AG09309 (cell line): ENCODE measurements around the gene PRDM7.
A peak's percentile ranks its signal among the peaks of the same experiment; 100 is the strongest.

Experiments used
- DNase-seq: peaks from one replicate; pipeline ENCODE4 v3.0.0-alpha.2; 2010; ENCODE audit warnings: low read depth
- H3K4me3 ChIP-seq: 2 replicates; pipeline ENCODE4 v1.5.1; 2011; ENCODE audit warnings: mild to moderate bottlenecking, low read depth, low read length, moderate library complexity; ENCODE audit not compliant: control insufficient read depth
- TF ChIP-seq, protein P1 (sequence below): IDR thresholded peaks from 2 replicates; pipeline ENCODE4 v1.5.1; 2011; ENCODE audit warnings: mild to moderate bottlenecking, low read depth, low read length, inconsistent platforms; ENCODE audit not compliant: insufficient read depth, control insufficient read depth; ENCODE audit errors: missing control alignments

PRDM7 gene

GRCh38 chr16:90050969-90051368 lies 26.2 kb downstream of the PRDM7 start:
- no peak for DNase-seq
- no peak overlapping the region for H3K4me3 ChIP-seq
- TF ChIP-seq, protein P1, sequence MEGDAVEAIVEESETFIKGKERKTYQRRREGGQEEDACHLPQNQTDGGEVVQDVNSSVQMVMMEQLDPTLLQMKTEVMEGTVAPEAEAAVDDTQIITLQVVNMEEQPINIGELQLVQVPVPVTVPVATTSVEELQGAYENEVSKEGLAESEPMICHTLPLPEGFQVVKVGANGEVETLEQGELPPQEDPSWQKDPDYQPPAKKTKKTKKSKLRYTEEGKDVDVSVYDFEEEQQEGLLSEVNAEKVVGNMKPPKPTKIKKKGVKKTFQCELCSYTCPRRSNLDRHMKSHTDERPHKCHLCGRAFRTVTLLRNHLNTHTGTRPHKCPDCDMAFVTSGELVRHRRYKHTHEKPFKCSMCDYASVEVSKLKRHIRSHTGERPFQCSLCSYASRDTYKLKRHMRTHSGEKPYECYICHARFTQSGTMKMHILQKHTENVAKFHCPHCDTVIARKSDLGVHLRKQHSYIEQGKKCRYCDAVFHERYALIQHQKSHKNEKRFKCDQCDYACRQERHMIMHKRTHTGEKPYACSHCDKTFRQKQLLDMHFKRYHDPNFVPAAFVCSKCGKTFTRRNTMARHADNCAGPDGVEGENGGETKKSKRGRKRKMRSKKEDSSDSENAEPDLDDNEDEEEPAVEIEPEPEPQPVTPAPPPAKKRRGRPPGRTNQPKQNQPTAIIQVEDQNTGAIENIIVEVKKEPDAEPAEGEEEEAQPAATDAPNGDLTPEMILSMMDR = no peak

GRCh38 chr16:90048737-90049330 lies 28.3 kb downstream of the PRDM7 start:
- no peak overlapping the region for H3K4me3 ChIP-seq
- no peak for DNase-seq
- TF ChIP-seq, protein P1 = no peak

DNA sequence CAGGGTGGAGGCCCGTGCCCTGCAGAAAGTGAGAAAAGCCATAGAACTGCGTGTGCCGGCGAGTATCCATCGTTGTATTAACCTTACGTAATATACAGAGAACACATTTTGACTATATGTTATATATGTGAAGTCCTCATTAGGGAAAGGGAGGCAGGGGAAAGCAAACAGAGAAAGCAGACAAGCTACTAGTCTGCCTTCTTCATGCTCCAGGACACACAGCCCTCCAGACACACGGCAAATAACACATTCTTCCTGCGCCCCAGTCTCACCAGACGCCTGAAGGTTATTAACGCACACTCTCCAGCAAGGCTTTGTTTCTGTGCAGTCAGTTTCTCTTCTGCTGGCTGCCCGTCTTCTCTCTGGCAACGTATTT lies 28.8 kb downstream of the PRDM7 start:
- DNase-seq = no peak
- TF ChIP-seq, protein P1 = no peak
- no peak overlapping the region for H3K4me3 ChIP-seq

- DNase-seq = no peak
- TF ChIP-seq, protein P1 = no peak
- no peak overlapping the region for H3K4me3 ChIP-seq
Measured at GRCh38 chr16:90047714-90048346, 29.3 kb downstream of the PRDM7 start.

GRCh38 chr16:90046971-90047713 lies 30.0 kb downstream of the PRDM7 start:
- TF ChIP-seq, protein P1 = no peak
- peak overlapping the region; percentile 30 for H3K4me3 ChIP-seq
- no peak for DNase-seq

DNA sequence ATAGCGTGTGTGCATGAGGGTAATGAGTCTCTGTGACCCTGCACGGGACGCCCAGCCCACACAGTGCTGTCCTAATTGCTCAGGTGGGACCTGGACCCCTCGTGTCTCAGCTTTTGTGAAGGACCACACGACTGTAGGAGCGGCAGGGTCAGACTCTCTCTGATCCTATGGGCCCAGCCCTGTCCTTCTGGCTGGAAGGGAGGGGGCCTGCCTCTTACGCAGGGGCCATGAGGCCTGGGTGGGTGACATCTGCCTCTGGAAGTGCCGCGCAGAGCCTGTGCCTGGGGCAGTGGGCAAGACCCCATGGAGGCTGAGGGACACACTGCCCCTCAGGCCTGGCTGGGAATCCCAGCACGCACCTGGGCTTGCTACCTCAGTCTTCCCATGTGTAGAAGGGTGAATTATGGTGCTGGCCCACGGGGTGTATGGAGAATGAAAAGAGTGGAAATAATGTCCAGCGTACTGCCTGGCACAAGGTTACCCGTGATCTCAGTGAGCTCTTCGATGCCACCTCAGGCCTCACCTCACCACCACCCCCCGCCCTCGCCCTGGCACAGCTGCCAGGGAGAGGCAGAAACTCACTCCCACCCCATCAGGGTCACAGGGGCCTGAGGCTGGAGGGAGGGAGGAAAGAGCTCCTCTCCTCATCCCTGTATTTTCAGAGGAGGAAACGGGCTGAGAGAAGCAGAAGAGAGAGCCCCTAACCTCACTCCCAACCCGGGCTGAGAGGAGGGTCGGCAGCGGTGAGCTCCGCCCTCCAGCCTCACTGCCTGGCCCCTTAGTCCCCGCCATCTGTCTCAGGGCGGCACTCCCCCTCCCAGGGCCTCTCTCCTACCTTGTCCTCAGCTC lies 30.8 kb downstream of the PRDM7 start:
- TF ChIP-seq, protein P1 = no peak
- H3K4me3 ChIP-seq = peak overlapping the region; percentile 30
- no peak for DNase-seq
